ENCODE results near the gene ZNF282. TPM values are rescaled to one million over a fixed set of nuclear protein-coding genes. Genes with fewer than 3 reads are reported as not detected.
A peak's percentile ranks its signal among the peaks of the same experiment; 100 is the strongest.

Gene ZNF282
- 34.5 and 38.2 TPM in 2 replicates for total RNA-seq (2021)
- percentile 76 among the genes with signal in this experiment for Bru-seq, nascent RNA
- BruChase-seq, experiment 1, labeled RNA remaining after a 2-hour chase = percentile 71 among the genes with signal in this experiment
- BruChase-seq, experiment 2, labeled RNA remaining after a 6-hour chase = percentile 72 among the genes with signal in this experiment
- long read RNA-seq, partial matches to known transcripts = 0 of 18 reads
- long read RNA-seq, other reads (novel, unspliced or antisense) = 15 of 18 reads

- Histone ChIP-seq H3K9me3 (ENCODE audit: low read depth, low read length, poor library complexity, severe bottlenecking) (no peaks in the 10 kb centered on the region), H3K4me1 (ENCODE audit: insufficient read depth, low read length, poor library complexity, severe bottlenecking) (no peaks in the 10 kb centered on the region), H3K27me3 (replicated peaks; ENCODE audit: insufficient read depth, low read depth, low read length, poor library complexity) (no peaks in the 10 kb centered on the region), H3K4me3 (ENCODE audit: low read depth, low read length, poor library complexity, severe bottlenecking) (peak within 1 kb of the TSS; percentile 99), H3K27ac (ENCODE audit: low read depth, low read length, poor library complexity, severe bottlenecking) (peak within 1 kb of the TSS; percentile 88), H3K36me3 (ENCODE audit: insufficient read depth, low read length, poor library complexity, severe bottlenecking) (peaks cover 25% of the 10 kb centered on the region)
- peak; percentile 94 for DNase-seq (ENCODE audit: low spot score)
- ChIA-PET CTCF (interaction anchor here (0.6 to 1.7 kb wide), 4 partner anchors 33 to 141 kb away, joined by 3 to 5 read pairs (median 4); partner anchors contain the start of genes ZNF398 and ZNF783), POLR2A (ENCODE audit: low non-redundant PET) (no interaction called here)
- intact Hi-C loops (cut with micrococcal nuclease; ENCODE audit: unreplicated experiment) = no loop called here
- no TSS peak for BruUV-seq (replicated peaks)
- TF ChIP-seq EZH2 (IDR thresholded peaks at IDR 0.05; ENCODE audit: borderline replicate concordance, low read depth, low read length, poor library complexity, severe bottlenecking) (no peak), CTCF (conservative IDR thresholded peaks at IDR 0.05; ENCODE audit: low read depth, low read length) (peak; percentile 77)
These were observed at the start of gene ZNF282 for GRCh38 chr7:149195180-149196150. Gene ZNF282, plus strand, starts transcription at chr7:149195546. Its CDS starts 44 bp downstream, at chr7:149195590.

- intact Hi-C loops (cut with micrococcal nuclease; ENCODE audit: unreplicated experiment) = loop anchor here (1.0 kb wide), 1 partner anchor 21 kb away; the partner anchor contains the start of gene ZNF425
- TF ChIP-seq EZH2 (IDR thresholded peaks at IDR 0.05; ENCODE audit: borderline replicate concordance, low read depth, low read length, poor library complexity, severe bottlenecking) (no peak), CTCF (conservative IDR thresholded peaks at IDR 0.05; ENCODE audit: low read depth, low read length) (peak; percentile 68)
- peak within 1 kb of the TSS; percentile 82 for H3K27ac ChIP-seq (ENCODE audit: low read depth, low read length, poor library complexity, severe bottlenecking)
- ChIA-PET CTCF (interaction anchor here (0.6 to 1.5 kb wide), 8 partner anchors 8 to 690 kb away, joined by 3 to 7 read pairs (median 5); partner anchors contain the start of genes ZNF282 and ZNF425), POLR2A (ENCODE audit: low non-redundant PET) (interaction anchor here (0.5 to 0.6 kb wide), 2 partner anchors 260 to 403 kb away, joined by 3 to 5 read pairs; no protein-coding TSS in a partner anchor)
- no peaks in the 10 kb centered on the region for H3K27me3 ChIP-seq (replicated peaks; ENCODE audit: insufficient read depth, low read depth, low read length, poor library complexity)
- H3K9me3 ChIP-seq (ENCODE audit: low read depth, low read length, poor library complexity, severe bottlenecking) = no peaks in the 10 kb centered on the region
- H3K4me1 ChIP-seq (ENCODE audit: insufficient read depth, low read length, poor library complexity, severe bottlenecking) = no peaks in the 10 kb centered on the region
- BruUV-seq (replicated peaks) = no TSS peak
- peak; percentile 91 for DNase-seq (ENCODE audit: low spot score)
- H3K36me3 ChIP-seq (ENCODE audit: insufficient read depth, low read length, poor library complexity, severe bottlenecking) = peaks cover 3% of the 10 kb centered on the region
- peak within 1 kb of the TSS; percentile 77 for H3K4me3 ChIP-seq (ENCODE audit: low read depth, low read length, poor library complexity, severe bottlenecking)
These were observed 48.1 kb upstream of the ZNF282 start, which contains the start of gene ZNF398 for GRCh38 chr7:149147072-149147751. Gene ZNF398, plus strand, starts transcription at chr7:149147453. Its CDS starts 290 bp downstream, at chr7:149147743.

All from A673 (cell line).